ENCODE results near the gene GSK3A. TPM values are rescaled to one million over a fixed set of nuclear protein-coding genes. Genes with fewer than 3 reads are reported as not detected.
A peak's percentile ranks its signal among the peaks of the same experiment; 100 is the strongest.

Gene GSK3A
- 10 to 100 TPM; 19.1 to 32.6 (median 24.6) TPM for total RNA-seq

GRCh38 chr19:42242512-42243409 is at the start of gene GSK3A:
Gene GSK3A (minus strand): TSS chr19:42242602. CDS start chr19:42242465, 137 bp downstream.
- peaks cover 27 to 38% of the 10 kb centered on the region in 2 donors for H3K4me1 ChIP-seq
- no peaks in the 10 kb centered on the region for H3K36me3 ChIP-seq
- DNase-seq = peak; percentile 99
- no peaks in the 10 kb centered on the region for H3K27me3 ChIP-seq
- no peaks in the 10 kb centered on the region for H3K9me3 ChIP-seq
- intact Hi-C loops (cut with DNase I) = no loop called here
- WGBS, 2 donors = 0% methylated on average over 35 to 37 of the region's 76 CpGs
- peak within 1 kb of the TSS; percentile 51 to 88 (median 70) for H3K4me3 ChIP-seq (replicated peaks in 1 of 3)
- H3K27ac ChIP-seq = peak within 1 kb of the TSS; percentile 85 to 96 (median 89)
- TF ChIP-seq CTCF (IDR thresholded peaks at IDR 0.05) = no peak
- peak in 1 of 2 donors; percentile 95 for TF ChIP-seq POLR2A (IDR thresholded peaks at IDR 0.05)

- TF ChIP-seq CTCF (IDR thresholded peaks at IDR 0.05) (no peak), POLR2A (IDR thresholded peaks at IDR 0.05) (no peak)
- Histone ChIP-seq H3K27ac (no peak overlapping the region), H3K27me3 (no peaks in the 10 kb centered on the region), H3K9me3 (no peaks in the 10 kb centered on the region), H3K4me1 (peaks cover 6 to 7% of the 10 kb centered on the region in 2 donors), H3K4me3 (replicated peaks in 1 of 3) (no peak overlapping the region), H3K36me3 (peaks cover 65 to 69% of the 10 kb centered on the region in 2 donors)
- intact Hi-C loops (cut with DNase I) = loop anchor here (5.0 kb wide), 1 partner anchor 159 kb away; the partner anchor contains the start of gene POU2F2
- DNase-seq = no peak
- 62 to 73% methylated on average over 9 of the region's 9 CpGs for WGBS, 2 donors
These were observed 49.0 kb upstream of the GSK3A start for GRCh38 chr19:42291435-42291810.

- Histone ChIP-seq H3K36me3 (peaks cover 65 to 69% of the 10 kb centered on the region in 2 donors), H3K27me3 (no peaks in the 10 kb centered on the region), H3K4me1 (peaks cover 12 to 13% of the 10 kb centered on the region in 2 donors), H3K9me3 (no peaks in the 10 kb centered on the region), H3K4me3 (replicated peaks in 1 of 3) (no peak overlapping the region), H3K27ac (no peak overlapping the region)
- no peak for DNase-seq
- peak in 1 of 6 experiments; percentile 18 for TF ChIP-seq CTCF (IDR thresholded peaks at IDR 0.05)
- no peak for TF ChIP-seq POLR2A (IDR thresholded peaks at IDR 0.05)
- intact Hi-C loops (cut with DNase I) = loop anchor here (5.0 kb wide), 1 partner anchor 158 kb away; the partner anchor contains the start of gene POU2F2
- WGBS, 2 donors = 86 to 91% methylated on average over 18 to 21 of the region's 31 CpGs
These were observed 48.4 kb upstream of the GSK3A start for GRCh38 chr19:42290523-42291434.

GRCh38 chr19:42290136-42290522 is 47.7 kb upstream of the GSK3A start:
- intact Hi-C loops (cut with DNase I) = loop anchor here (5.0 kb wide), 1 partner anchor 158 kb away; the partner anchor contains the start of gene POU2F2

More at GRCh38 chr19:42290136-42290522, 47.7 kb upstream of the GSK3A start:
- TF ChIP-seq CTCF (IDR thresholded peaks at IDR 0.05) = no peak
- TF ChIP-seq POLR2A (IDR thresholded peaks at IDR 0.05) = no peak
- DNase-seq = no peak
- Histone ChIP-seq H3K4me1 (peaks cover 18 to 20% of the 10 kb centered on the region in 2 donors), H3K9me3 (no peaks in the 10 kb centered on the region), H3K27ac (no peak overlapping the region), H3K36me3 (peaks cover 65 to 69% of the 10 kb centered on the region in 2 donors), H3K27me3 (no peaks in the 10 kb centered on the region), H3K4me3 (replicated peaks in 1 of 3) (no peak overlapping the region)
- WGBS, 2 donors = 86 to 91% methylated on average over 10 to 13 of the region's 13 CpGs
